Activated CD8-positive, alpha-beta memory T cell treated with anti-CD3 and anti-CD28 coated beads, Interleukin-2, amount 50 U/mL, for 48 hours (primary cell): ENCODE results near the gene DCP1B.

Source experiments
- DNase-seq: peaks from one replicate; pipeline ENCODE4 v3.0.0-alpha.2; 2020

DCP1B gene

DNA sequence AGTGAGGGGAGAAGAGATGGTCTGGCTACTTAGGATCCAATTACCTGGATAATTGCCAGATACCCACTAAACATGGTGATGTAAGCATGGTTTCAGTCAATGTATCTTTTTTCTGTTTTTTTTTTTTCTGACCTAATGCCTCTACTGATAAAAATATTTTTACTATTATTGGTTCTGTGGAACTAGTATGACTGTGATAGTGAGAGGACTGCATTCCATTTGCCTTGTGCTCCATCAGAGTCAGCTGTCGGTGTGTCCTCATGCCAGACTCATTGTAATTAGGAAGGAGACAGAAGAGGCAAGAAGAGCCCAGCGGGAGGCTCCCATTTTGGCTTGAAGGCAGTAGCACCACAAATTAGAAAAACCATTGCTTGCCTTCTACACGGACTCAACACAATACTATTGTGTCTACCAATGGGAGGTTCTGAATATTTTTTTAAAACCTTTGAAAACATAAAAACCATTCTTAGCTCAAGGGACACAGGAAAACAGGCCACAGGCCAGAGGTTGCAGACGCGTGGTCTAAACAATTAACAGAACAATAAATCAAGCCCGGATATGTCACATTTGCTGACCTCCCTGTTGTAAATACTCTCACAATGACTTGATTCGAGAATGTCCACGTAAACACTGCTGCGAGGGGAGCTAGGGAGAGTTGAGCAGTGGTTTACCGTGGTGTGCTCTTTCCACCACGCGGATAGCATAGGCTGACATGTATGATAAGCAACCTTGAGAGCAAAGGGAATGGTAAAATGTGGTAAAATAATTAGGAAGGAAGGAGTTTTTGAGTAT lies 13.5 kb upstream of the DCP1B start:
- no peak for DNase-seq

GRCh38 chr12:2016862-2017545 lies 12.7 kb upstream of the DCP1B start:
- no peak for DNase-seq

DNA sequence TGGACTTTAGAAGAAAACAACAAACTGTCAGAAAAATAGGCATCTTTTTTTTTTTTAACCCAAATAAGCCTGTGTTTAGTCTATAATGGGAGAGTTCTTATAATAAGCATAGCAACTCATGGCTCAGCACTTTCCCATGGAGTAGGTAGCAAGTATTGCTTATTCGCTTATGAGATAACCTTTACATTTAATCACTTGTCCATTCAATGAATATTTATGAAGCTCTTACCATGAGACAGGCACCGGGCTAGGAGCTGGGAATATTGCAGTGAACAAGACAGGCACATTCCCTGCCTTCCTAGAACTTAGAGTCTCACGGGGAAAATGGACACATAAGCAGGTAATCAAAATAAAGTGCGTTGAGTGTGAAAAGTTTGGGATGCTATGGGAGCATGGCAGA lies 10.0 kb upstream of the DCP1B start:
- no peak for DNase-seq

DNA sequence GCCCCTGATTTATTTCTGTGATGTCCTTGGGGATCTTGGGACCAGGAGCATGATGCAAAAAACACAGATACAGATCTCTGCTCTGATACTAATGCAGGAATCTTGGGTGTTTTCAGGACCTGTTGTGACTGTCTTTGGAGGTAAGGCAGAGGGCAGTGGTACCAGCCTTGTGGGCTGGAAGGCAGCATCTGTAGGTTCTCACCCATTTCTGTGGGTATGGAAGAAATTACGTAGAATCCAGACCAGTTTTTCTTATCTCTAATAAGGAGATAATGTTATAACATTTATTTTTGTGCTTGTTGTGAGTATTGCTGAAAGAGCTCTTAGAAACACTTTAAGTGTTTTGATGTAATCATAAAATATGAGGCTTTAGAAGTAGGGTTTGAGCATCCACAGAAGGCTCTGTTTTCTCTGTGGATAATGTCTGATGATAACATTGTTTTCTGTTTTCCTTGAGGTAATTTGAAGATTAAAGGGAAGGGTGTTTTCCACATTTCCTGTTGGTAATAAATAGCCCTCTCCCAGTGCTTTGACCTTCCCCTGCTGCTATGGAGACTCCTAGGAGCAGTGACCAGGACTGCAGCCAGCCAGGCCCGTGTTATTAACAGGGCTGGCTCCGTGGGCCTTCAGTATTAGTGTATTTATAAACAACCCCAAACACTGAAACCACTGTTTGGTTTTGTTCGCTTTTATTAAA lies 9.4 kb upstream of the DCP1B start:
- DNase-seq: no peak

- no peak for DNase-seq
Observed at GRCh38 chr12:2013086-2013485, 8.8 kb upstream of the DCP1B start.

DNA sequence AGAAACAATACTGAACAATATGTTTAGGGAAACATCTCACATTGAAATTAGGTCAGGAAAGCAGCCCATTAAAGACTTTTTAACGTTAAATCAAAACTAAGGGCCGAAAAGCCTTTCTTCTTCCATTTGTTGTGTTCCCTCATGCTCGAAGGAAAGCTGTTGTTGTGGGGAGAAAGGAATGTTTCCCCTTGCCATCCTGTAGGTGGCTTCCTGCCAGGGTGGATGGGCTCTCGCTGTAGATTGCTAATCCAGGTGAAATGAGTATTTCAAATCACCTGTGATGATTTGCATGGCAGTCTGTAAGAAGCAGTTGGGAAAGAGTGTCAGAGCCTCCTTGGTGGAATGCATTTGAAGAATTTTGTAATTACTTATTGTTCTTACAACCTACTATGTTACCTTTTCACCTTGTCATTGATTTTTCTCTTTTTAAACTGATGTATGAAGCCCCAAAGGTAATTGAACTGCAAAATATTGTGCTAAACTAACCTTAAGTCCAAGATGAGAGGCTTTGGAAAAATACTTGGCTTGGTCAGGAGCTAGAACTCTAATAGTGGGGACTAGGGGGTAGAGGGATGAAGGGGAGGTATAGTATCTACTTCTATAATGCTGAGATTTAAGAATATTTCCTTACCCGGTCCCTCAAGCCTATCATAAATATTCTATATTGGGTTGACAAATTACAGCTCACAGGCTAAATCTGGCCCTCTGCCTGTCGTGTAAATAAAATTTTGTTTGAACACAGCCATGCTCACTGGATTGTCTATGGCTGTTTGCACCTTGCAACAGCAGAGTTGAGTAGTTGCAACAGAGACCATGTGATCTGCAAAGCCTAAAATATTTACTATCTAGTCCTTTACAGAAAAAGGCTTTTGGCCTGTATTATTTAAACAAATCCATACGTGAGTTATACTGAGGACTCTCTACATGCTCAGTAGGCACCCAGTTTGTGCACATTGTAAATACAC lies 7.7 kb upstream of the DCP1B start:
- DNase-seq: no peak

GRCh38 chr12:2009623-2010022 lies 5.4 kb upstream of the DCP1B start:
- DNase-seq: no peak

- DNase-seq: no peak
Observed at GRCh38 chr12:2008677-2009076, 4.4 kb upstream of the DCP1B start.

DNA sequence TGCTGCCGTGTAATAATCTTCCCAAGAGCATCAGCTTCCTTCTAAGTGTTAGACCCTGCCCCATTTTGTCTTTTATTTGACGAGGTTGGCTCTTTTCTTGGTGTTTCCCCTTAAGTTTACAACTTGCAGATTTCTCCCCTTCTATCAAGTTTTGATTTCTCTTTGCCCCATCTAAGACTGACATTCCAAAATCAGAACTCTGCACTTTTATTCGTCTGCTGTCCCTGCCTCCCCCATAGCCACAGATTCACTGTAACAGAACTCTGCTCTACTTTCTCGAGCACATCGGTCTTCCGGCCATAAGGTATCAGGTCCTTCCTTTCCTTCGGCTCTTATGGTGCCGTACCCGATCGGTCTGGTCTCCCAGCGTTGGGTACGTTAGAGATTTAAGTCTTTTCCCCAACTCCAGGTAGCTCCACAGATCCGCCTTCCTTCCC lies 563 bp downstream of the DCP1B start:
- DNase-seq: no peak

GRCh38 chr12:1995205-1995896 lies 8.9 kb downstream of the DCP1B start:
- DNase-seq: no peak

DNA sequence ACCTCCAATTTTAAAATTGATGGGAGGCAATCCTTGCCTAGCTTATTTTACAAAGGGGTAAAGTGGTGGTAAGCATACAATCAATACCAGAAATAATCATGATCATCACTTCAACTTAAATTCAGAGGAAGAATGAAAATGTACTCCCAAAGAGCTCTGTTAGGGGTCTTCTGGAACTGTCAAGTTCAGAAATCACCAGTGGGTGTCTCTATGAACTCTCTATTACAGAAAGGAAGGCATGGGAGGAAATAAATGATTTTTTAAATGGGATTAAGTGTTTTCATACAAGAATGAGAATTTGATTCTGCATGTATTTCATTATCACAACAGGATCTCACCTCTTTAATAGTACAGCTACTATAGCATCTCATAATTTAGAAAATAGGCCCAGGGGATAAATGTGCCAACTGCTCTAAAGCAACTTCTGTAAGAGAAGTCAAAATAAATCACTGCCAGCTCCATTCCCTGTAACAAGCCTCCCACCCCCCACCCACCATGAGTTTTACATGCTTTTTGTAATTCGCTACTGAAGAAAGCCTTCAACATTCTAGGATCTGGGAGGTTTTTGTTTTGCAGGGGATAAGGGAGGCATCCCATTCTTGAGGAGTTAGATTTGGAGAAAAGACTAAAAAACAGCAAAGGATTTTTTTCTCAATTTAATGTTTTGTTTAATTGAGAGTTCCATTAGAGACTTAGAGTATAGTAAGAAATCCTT lies 9.7 kb downstream of the DCP1B start:
- DNase-seq: no peak

DNA sequence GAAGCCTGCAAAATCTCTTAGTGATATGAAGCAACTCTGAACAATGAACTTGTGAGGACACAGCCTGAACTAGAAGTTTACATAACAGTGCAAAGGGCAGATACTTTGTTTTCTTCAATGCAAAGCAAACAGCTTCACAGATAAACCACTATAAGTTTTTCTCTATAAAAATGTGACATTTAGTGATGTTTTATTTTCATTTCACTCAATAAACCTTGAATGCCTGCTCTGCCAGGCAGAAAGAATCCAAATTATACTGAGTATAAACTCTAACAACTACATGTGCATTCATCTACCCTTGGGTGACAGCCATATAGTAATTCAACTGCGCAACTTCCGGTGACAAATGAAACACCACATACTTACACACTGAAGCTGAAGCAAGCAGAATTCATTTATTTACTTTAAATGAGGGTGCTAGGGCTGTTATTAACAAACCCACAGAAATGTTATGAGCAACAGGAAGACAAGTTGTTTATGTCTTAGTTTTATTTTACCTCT lies 10.3 kb downstream of the DCP1B start:
- no peak for DNase-seq

- DNase-seq: no peak
Observed at GRCh38 chr12:1993341-1993740, 10.9 kb downstream of the DCP1B start.

DNA sequence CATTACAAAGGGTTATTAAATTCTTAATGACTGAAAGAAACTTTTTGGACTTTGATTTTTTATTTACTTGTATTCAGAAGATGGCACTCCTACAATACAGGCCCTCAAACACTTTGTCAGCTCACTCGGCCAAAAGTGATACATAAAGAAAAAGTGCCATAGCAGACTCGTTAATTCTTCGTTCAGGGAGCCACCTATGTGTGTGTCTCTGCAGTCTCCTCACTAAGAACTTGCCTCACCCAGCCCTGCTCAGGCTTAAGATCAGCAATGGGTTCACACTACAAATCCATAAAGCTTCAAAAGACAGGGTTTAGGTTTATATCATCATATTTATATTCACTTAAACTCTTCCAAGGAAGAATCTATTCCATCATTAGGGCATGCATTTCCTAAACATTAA lies 11.5 kb downstream of the DCP1B start:
- no peak for DNase-seq

DNA sequence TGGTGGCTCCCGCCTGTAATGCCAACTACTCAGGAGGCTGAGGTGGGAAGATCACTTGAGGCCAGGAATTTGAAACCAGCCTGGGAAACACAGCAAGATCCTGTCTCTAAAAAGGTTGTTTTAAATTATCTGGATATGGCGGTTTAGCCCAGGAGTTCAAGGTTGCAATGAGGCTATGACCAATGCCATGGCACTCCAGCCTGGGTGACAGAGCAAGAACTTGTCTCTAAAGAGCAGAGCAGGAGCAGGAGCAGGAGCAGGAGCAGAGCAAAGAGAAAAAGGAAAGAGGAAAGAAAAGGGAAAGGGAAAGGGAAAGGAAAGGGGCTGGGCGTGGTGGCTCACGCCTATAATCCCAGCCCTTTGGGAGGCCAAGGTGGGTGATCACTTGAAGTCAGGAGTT lies 15.1 kb downstream of the DCP1B start:
- DNase-seq: no peak

GRCh38 chr12:1984759-1985158 lies 19.5 kb downstream of the DCP1B start:
- DNase-seq: no peak

DNA sequence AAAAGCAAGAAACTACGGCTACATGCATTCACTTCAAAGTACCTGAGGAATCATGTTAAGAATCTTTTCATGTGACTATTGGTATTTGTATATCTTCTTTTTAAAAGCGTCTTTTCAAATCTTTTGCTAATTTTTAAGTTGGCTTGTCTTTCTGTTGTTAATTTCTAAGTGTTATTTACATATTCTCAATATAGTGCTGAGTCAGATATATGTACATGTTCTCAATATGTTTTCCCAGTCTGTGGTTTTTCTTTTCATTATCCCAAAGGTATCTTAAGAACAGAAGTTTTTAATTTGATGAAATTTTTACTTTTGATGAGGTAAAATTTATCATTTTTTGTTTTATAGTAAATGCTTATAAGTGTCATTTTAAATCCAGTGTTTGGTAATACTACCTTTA lies 24.0 kb downstream of the DCP1B start:
- DNase-seq: no peak

DNA sequence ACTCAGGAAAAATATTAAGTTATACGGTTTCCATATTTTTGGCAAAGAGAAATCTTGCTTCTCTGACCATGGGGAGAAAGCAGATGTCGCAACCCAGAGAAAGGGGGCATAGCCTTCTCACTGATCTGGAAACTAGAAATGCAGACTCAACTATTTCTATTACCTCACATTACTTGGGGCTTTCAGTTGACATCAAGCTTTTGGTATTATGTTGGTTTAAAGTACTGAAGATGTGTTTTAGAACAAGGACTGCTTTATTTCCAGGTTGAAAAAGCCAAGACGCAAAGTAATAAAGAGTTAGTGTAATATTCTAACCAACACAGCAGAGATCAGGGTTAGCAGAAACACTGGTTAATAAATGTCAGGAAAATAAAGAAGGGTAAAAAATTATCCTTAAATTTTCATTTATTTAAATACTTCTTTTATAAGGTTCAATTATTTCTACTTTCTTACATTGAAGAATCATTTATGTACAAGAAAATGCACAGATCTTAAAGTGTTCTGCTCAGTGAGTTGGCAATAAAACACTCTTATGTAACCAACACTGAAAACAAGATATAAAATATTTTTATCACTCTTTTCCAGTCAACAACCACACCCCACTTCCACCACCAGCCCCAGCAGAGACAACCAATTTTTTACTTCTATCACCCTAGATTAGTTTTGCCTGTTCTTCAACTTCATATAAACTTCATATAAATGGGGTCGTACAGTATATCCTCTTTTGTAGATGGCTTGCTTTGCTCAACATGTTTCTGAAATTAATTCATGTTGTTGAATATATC lies 26.0 kb downstream of the DCP1B start:
- no peak for DNase-seq

GRCh38 chr12:1977588-1977987 lies 26.7 kb downstream of the DCP1B start:
- no peak for DNase-seq

- no peak for DNase-seq
Observed at GRCh38 chr12:1977109-1977508, 27.1 kb downstream of the DCP1B start.
